Measurements from ENCODE around the gene KCNK17.
A peak's percentile ranks its signal among the peaks of the same experiment; 100 is the strongest.

The KCNK17 gene

DNA sequence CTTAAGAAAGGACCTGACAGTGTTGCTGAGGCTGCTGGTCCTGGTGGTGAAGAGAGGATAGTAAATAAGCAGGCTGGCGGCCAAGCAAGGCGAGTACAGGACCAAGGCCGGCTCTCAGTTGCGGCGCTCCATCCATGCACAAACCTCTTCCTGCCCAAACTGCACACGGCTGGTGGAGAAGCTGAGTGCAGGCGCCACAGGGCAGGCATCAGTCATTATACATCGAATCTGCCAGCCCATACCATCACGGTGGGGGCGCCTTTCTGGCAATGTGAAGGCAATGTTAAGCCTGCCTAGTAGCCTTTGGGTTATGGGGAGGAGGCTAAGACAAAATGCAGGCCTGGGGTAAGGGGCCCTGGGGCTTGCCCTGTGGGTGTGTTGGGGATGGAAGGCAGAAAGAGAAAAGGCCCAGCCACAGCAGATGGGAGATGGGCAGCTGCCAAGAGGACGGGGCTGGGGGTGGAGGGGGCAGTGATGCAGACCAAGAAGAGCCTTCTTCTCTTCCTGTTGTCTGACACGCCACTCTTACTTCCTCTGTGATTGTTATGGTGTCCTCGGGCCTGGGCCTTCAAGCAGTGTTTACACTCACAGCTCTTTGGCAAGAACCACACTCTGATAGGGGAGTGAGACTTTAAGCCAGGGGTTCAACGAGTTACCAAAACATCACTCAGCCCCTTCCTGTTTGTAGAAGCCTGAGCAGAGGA, 28.6 kb upstream of the KCNK17 start:
- TF ChIP-seq CTCF (IDR thresholded peaks at IDR 0.05; ENCODE audit: extremely low read depth, missing control alignments), result no peak
- DNase-seq (ENCODE audit: low spot score), result peak; percentile 37

- no peak for TF ChIP-seq CTCF (IDR thresholded peaks at IDR 0.05; ENCODE audit: extremely low read depth, missing control alignments)
- DNase-seq (ENCODE audit: low spot score), result no peak
These were observed 27.7 kb upstream of the KCNK17 start for GRCh38 chr6:39341937-39342336.

GRCh38 chr6:39341352-39341751, 27.1 kb upstream of the KCNK17 start:
- TF ChIP-seq CTCF (IDR thresholded peaks at IDR 0.05; ENCODE audit: extremely low read depth, missing control alignments), result no peak
- no peak for DNase-seq (ENCODE audit: low spot score)

DNA sequence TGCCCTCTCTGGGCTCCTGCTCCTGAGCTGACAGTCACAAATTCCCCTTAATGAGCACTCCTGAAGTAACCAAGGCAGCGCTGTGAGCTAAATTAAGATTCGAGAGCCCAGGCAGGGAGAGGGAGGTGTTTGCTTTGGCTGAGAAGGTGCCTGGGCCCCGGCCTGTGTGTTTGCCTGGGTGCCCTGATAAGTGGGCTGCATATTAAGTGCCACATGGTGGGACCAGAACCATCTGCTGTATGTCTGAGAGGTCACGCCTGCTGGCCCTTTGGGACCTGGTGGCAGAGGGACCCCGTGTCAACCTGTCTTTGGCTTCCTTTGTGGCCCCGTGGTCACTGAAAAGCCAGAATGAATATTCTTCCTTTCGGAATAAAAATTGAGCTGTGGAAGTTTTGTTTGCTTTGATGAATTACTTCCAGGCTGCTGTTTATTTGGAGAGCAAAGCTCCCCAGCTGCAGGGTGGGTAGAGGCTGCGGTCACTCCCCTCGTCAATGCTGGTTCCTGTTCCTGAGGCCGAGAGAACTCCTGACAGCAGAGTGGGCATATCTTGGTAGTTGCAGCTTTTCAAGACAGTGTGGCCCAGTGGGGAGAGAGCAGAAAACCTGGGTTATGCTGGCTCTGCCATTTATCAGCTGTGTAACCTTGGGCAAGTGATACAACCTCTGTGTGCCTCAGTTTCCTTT, 25.8 kb upstream of the KCNK17 start:
- no peak for TF ChIP-seq CTCF (IDR thresholded peaks at IDR 0.05; ENCODE audit: extremely low read depth, missing control alignments)
- DNase-seq (ENCODE audit: low spot score), result no peak

- DNase-seq (ENCODE audit: low spot score), result no peak
- TF ChIP-seq CTCF (IDR thresholded peaks at IDR 0.05; ENCODE audit: extremely low read depth, missing control alignments), result no peak
These were observed 25.1 kb upstream of the KCNK17 start for GRCh38 chr6:39339096-39339867.

DNA sequence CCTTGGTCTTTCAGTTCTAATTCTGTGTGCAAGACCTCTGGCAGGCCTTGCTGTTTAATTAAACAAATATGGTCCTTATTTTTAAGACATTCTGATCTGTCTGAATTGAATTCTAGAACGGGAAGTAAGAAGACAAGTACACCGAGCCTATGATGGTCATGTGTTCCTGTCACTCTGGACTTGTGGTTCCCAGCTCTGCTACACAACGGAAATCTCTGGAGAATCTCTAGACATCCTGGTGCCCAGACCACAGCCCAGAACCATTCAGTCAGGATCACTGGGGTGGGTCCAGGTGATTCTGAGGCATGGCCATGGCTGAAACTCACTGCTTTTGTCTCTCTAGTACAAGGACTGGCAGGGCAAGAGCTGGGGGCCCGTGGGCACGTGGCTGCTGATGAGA, 24.2 kb upstream of the KCNK17 start:
- no peak for DNase-seq (ENCODE audit: low spot score)
- TF ChIP-seq CTCF (IDR thresholded peaks at IDR 0.05; ENCODE audit: extremely low read depth, missing control alignments), result no peak

Measured in GM20000 (cell line).